NCI-H2196 (cell line): ENCODE measurements around the gene ADAMTSL4.
"Not testable (repeated sequence)": the region's sequence is repeated elsewhere in the genome, so short reads cannot be mapped to it uniquely, and the experiment has no call there.

Experiments
- DNase-seq: peaks from one replicate; lab custom pipeline; 2025; ENCODE audit not compliant: unreplicated experiment; lab: John Stamatoyannopoulos, UW

Gene ADAMTSL4

GRCh38 chr1:150555198-150555970 is 6.2 kb downstream of the ADAMTSL4 start:
- no peak for DNase-seq

GRCh38 chr1:150555971-150556865 is 7.0 kb downstream of the ADAMTSL4 start:
- no peak for DNase-seq

GRCh38 chr1:150557065-150557600 is 7.9 kb downstream of the ADAMTSL4 start:
- DNase-seq, result no peak

- no peak for DNase-seq
Measured at GRCh38 chr1:150557813-150558212, 8.6 kb downstream of the ADAMTSL4 start.

- DNase-seq, result no peak
Measured at GRCh38 chr1:150558303-150558704, 9.1 kb downstream of the ADAMTSL4 start.

GRCh38 chr1:150558761-150559655 is 9.8 kb downstream of the ADAMTSL4 start:
- no peak for DNase-seq

- DNase-seq, result no peak
Measured at GRCh38 chr1:150559656-150560010, 10.4 kb downstream of the ADAMTSL4 start.

- DNase-seq, result peak; percentile 72
Measured at GRCh38 chr1:150560011-150560438, 10.8 kb downstream of the ADAMTSL4 start.

GRCh38 chr1:150560576-150561253 is 11.5 kb downstream of the ADAMTSL4 start:
- peak; percentile 91 for DNase-seq

GRCh38 chr1:150561254-150561973 is 12.2 kb downstream of the ADAMTSL4 start:
- peak; percentile 91 for DNase-seq

GRCh38 chr1:150561974-150562445 is 12.8 kb downstream of the ADAMTSL4 start:
- DNase-seq, result peak; percentile 93

- peak; percentile 24 for DNase-seq
Measured at GRCh38 chr1:150562446-150563339, 13.5 kb downstream of the ADAMTSL4 start.

- DNase-seq, result peak; percentile 66
Measured at GRCh38 chr1:150563340-150564038, 14.3 kb downstream of the ADAMTSL4 start.

- DNase-seq, result no peak
Measured at GRCh38 chr1:150564051-150564991, 15.1 kb downstream of the ADAMTSL4 start.

- DNase-seq, result not testable (repeated sequence)
Measured at GRCh38 chr1:150565240-150565991, 16.2 kb downstream of the ADAMTSL4 start.
